SK-N-SH treated with all-trans-retinoic acid at 6 μM for 48 hours (cell line): ENCODE measurements around the gene PLXNC1.

Experiments
- SNAI2 ChIP-seq: fragments of 250-450 bp; sonication (Bioruptor Pico); IDR thresholded peaks from 2 replicates; pipeline ENCODE4 v1.5.0; 2020; ENCODE audit warnings: mild to moderate bottlenecking, moderate library complexity
- TOX ChIP-seq: fragments of 250-450 bp; sonication (Bioruptor Pico); IDR thresholded peaks from 2 replicates; pipeline ENCODE4 v1.8.0; 2021; ENCODE audit warnings: mild to moderate bottlenecking, moderate library complexity, borderline replicate concordance
- ZFP30 ChIP-seq: fragments of 450-650 bp; formaldehyde crosslinking; IDR thresholded peaks from 2 replicates; pipeline ENCODE4 v1.5.0; 2022; ENCODE audit warnings: mild to moderate bottlenecking, moderate library complexity
- ZNF565 ChIP-seq: fragments of 450-650 bp; formaldehyde crosslinking; conservative IDR thresholded peaks from 2 replicates; pipeline ENCODE4 v1.5.0; 2020; ENCODE audit warnings: low read depth, mild to moderate bottlenecking, moderate library complexity
- TF ChIP-seq, protein P1 (sequence below): fragments of 250-450 bp; sonication (Bioruptor Pico); IDR thresholded peaks from 2 replicates; pipeline ENCODE4 v1.5.0; 2020; ENCODE audit warnings: mild to moderate bottlenecking, moderate library complexity

DNA sequence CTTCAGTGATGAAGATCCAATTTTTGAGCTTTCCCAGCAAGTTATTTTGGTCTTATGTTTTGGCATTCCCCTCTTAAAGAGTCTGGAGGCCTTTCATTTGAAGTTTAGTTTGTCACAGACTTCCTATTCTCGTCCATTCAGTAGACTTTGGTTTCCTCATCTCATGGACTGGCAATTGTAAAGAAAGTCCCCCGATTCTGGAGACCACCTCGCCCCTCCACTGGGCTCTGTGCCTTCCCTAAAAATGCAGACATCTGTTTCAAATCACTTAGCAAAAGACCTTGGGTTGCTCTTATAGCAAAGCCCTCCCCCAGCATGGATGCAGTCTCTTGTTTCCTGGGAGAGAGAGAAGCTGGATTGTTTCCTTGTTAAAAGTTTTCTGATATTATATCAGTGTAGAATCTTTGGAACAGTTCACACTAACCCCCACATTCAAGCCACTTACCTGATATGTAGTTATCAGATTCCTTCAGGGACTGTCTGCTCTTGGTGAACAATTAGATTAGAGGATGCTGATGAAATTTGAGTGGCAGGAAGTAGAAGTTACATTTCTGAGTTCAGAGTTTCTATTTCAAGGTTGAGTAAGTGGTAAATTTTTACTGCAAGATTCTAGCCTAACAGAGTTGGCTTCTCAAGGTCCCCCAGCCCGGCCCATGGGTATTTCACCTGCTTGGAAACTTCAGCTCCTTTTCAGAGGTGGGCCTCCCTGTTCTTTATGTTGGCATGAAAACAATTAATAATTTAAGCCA, 56.3 kb downstream of the PLXNC1 start:
- TF ChIP-seq ZNF565 (CRISPR knock-in tag) (no peak), TOX (no peak), SNAI2 (no peak), ZFP30 (CRISPR knock-in tag) (no peak)
- TF ChIP-seq, protein P1, sequence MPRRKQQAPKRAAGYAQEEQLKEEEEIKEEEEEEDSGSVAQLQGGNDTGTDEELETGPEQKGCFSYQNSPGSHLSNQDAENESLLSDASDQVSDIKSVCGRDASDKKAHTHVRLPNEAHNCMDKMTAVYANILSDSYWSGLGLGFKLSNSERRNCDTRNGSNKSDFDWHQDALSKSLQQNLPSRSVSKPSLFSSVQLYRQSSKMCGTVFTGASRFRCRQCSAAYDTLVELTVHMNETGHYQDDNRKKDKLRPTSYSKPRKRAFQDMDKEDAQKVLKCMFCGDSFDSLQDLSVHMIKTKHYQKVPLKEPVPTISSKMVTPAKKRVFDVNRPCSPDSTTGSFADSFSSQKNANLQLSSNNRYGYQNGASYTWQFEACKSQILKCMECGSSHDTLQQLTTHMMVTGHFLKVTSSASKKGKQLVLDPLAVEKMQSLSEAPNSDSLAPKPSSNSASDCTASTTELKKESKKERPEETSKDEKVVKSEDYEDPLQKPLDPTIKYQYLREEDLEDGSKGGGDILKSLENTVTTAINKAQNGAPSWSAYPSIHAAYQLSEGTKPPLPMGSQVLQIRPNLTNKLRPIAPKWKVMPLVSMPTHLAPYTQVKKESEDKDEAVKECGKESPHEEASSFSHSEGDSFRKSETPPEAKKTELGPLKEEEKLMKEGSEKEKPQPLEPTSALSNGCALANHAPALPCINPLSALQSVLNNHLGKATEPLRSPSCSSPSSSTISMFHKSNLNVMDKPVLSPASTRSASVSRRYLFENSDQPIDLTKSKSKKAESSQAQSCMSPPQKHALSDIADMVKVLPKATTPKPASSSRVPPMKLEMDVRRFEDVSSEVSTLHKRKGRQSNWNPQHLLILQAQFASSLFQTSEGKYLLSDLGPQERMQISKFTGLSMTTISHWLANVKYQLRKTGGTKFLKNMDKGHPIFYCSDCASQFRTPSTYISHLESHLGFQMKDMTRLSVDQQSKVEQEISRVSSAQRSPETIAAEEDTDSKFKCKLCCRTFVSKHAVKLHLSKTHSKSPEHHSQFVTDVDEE = no peak
